IMR-90 (cell line): ENCODE measurements around the gene FANCL. TPM values are rescaled to one million over a fixed set of nuclear protein-coding genes. Genes with fewer than 3 reads are reported as not detected.

Experiments used
- ATAC-seq: fragments of 200-7000 bp; cut with Tn5 transposase; 2 replicates; pipeline ENCODE4 v1.9.1; 2020; ENCODE audit warnings: low read depth, mild to moderate bottlenecking, moderate library complexity
- BruUV-seq: library from RNA; stranded (reverse); fragments of 400-500 nt; replicated peaks from 2 replicates; lab custom pipeline; 2021; lab: Mats Ljungman, UMichigan
- CTCF ChIA-PET: fragments of 300-600 bp; formaldehyde crosslinking; extraction: SDS; loops from one replicate; lab custom pipeline; 2021; ENCODE audit warnings: antibody characterized with exemption; lab: Yijun Ruan, JAX
- POLR2A ChIA-PET: fragments of 300-600 bp; sonication (Branson Sonifier 250); formaldehyde crosslinking; loops from one replicate; lab custom pipeline; 2022; ENCODE audit warnings: antibody characterized with exemption; ENCODE audit not compliant: unreplicated experiment; lab: Charles Lee
- DNase-seq: peaks from one replicate; pipeline ENCODE4 v3.0.0; 2013
- H2AFZ ChIP-seq: replicated peaks from 2 replicates; pipeline ENCODE3; 2013; ENCODE audit warnings: low read length, mild to moderate bottlenecking; ENCODE audit not compliant: poor library complexity
- H2AK5ac ChIP-seq: 2 replicates; pipeline ENCODE4 v1.6.1; 2013; ENCODE audit warnings: low read depth, low read length, inconsistent platforms
- H2AK9ac ChIP-seq: replicated peaks from 2 replicates; pipeline ENCODE3; 2013; ENCODE audit warnings: mild to moderate bottlenecking, low read depth, low read length, moderate library complexity; ENCODE audit not compliant: poor library complexity
- H2BK120ac ChIP-seq: 2 replicates; pipeline ENCODE4 v1.6.1; 2013; ENCODE audit warnings: low read depth, low read length, inconsistent platforms
- H2BK15ac ChIP-seq: 3 replicates; pipeline ENCODE4 v1.6.1; 2013; ENCODE audit warnings: low read depth, low read length, inconsistent platforms
- H2BK20ac ChIP-seq: 2 replicates; pipeline ENCODE4 v1.6.1; 2013; ENCODE audit warnings: low read depth, mild to moderate bottlenecking, inconsistent platforms, low read length, moderate library complexity
- H2BK5ac ChIP-seq: 2 replicates; pipeline ENCODE4 v1.6.1; 2013; ENCODE audit warnings: mild to moderate bottlenecking, low read depth, low read length, inconsistent platforms; ENCODE audit not compliant: poor library complexity, severe bottlenecking
- H3K14ac ChIP-seq: replicated peaks from 2 replicates; pipeline ENCODE4 v1.6.1; 2013; ENCODE audit warnings: low read depth, low read length, inconsistent platforms
- H3K18ac ChIP-seq: 2 replicates; pipeline ENCODE4 v1.6.1; 2013; ENCODE audit warnings: low read depth, low read length, control low read depth
- H3K23ac ChIP-seq: 2 replicates; pipeline ENCODE4 v1.6.1; 2013; ENCODE audit warnings: low read depth, low read length, inconsistent platforms
- H3K27ac ChIP-seq: 2 replicates; pipeline ENCODE4 v1.5.1; 2013; ENCODE audit warnings: mild to moderate bottlenecking, control low read depth, low read length; ENCODE audit not compliant: insufficient read depth
- H3K27me3 ChIP-seq: 2 replicates; pipeline ENCODE4 v1.6.1; 2013; ENCODE audit warnings: low read length; ENCODE audit not compliant: control insufficient read depth, insufficient read depth
- H3K36me3 ChIP-seq: 2 replicates; pipeline ENCODE4 v1.6.1; 2013; ENCODE audit warnings: low read length, mixed read lengths; ENCODE audit not compliant: control insufficient read depth, insufficient read depth
- H3K4ac ChIP-seq: 2 replicates; pipeline ENCODE4 v1.6.1; 2013; ENCODE audit warnings: low read depth, low read length, inconsistent platforms
- H3K4me1 ChIP-seq: 2 replicates; pipeline ENCODE4 v1.6.1; 2013; ENCODE audit warnings: low read length, mixed read lengths; ENCODE audit not compliant: control insufficient read depth, insufficient read depth
- H3K4me2 ChIP-seq: 2 replicates; pipeline ENCODE4 v1.6.1; 2013; ENCODE audit warnings: low read depth, mild to moderate bottlenecking, control low read depth, low read length, moderate library complexity
- H3K4me3 ChIP-seq: 2 replicates; pipeline ENCODE4 v1.5.1; 2013; ENCODE audit warnings: low read depth, mild to moderate bottlenecking, control low read depth, low read length, moderate library complexity; ENCODE audit not compliant: insufficient read depth
- H3K56ac ChIP-seq: 2 replicates; pipeline ENCODE4 v1.6.1; 2013; ENCODE audit warnings: low read length, inconsistent platforms; ENCODE audit not compliant: insufficient read depth; ENCODE audit errors: extremely low read depth
- H3K79me1 ChIP-seq, 2 experiments: 2 replicates each; pipeline ENCODE4 v1.6.1; 2013; ENCODE audit warnings: low read length in 2 of 2, inconsistent platforms in 1 of 2, low read depth in 1 of 2
- H3K9ac ChIP-seq: 2 replicates; pipeline ENCODE4 v1.6.1; 2013; ENCODE audit warnings: low read depth, low read length, control low read depth
- H3K9me1 ChIP-seq: 2 replicates; pipeline ENCODE4 v1.6.1; 2013; ENCODE audit warnings: low read length, inconsistent platforms; ENCODE audit not compliant: insufficient read depth
- H3K9me3 ChIP-seq: 2 replicates; pipeline ENCODE4 v1.6.1; 2013; ENCODE audit warnings: low read length; ENCODE audit not compliant: control insufficient read depth, insufficient read depth
- H4K20me1 ChIP-seq: 2 replicates; pipeline ENCODE4 v1.6.1; 2013; ENCODE audit warnings: low read length, inconsistent platforms; ENCODE audit not compliant: insufficient read depth
- H4K5ac ChIP-seq: 2 replicates; pipeline ENCODE4 v1.6.1; 2013; ENCODE audit warnings: mild to moderate bottlenecking, low read depth, low read length, control low read depth
- H4K8ac ChIP-seq, 2 experiments: 2 replicates each; pipeline ENCODE4 v1.6.1; 2013; ENCODE audit warnings: low read depth in 2 of 2, low read length in 2 of 2, control low read depth in 1 of 2, inconsistent platforms in 1 of 2
- H4K91ac ChIP-seq: 2 replicates; pipeline ENCODE4 v1.6.1; 2013; ENCODE audit warnings: low read depth, low read length, inconsistent platforms; ENCODE audit not compliant: insufficient read depth
- BHLHE40 ChIP-seq: fragments of 150-350 bp; IDR thresholded peaks from 2 replicates; pipeline ENCODE4 v1.6.1; 2016; ENCODE audit warnings: mild to moderate bottlenecking, low read depth, low read length
- CEBPB ChIP-seq: IDR thresholded peaks from 2 replicates; pipeline ENCODE4 v1.6.1; 2012; ENCODE audit warnings: low read depth, low read length, improper control_type of control experiment
- CHD1 ChIP-seq: IDR thresholded peaks from 2 replicates; pipeline ENCODE4 v1.6.1; 2012; ENCODE audit warnings: low read depth, low read length, improper control_type of control experiment
- CTCF ChIP-seq: conservative IDR thresholded peaks from 2 replicates; pipeline ENCODE4 v1.5.1; 2012; ENCODE audit warnings: mild to moderate bottlenecking, low read depth, low read length, improper control_type of control experiment
- ELK1 ChIP-seq: fragments of 150-350 bp; IDR thresholded peaks from 2 replicates; pipeline ENCODE4 v1.6.1; 2016; ENCODE audit warnings: low read depth, mild to moderate bottlenecking, low read length, moderate library complexity, borderline replicate concordance
- FOS ChIP-seq: fragments of 150-350 bp; IDR thresholded peaks from 2 replicates; pipeline ENCODE4 v1.6.1; 2016; ENCODE audit warnings: low read depth, low read length
- MAFK ChIP-seq: IDR thresholded peaks from 2 replicates; pipeline ENCODE4 v1.6.1; 2012; ENCODE audit warnings: low read depth, low read length, improper control_type of control experiment
- MXI1 ChIP-seq: IDR thresholded peaks from 2 replicates; pipeline ENCODE4 v1.6.1; 2012; ENCODE audit warnings: low read depth, mild to moderate bottlenecking, low read length, moderate library complexity, borderline replicate concordance
- POLR2A ChIP-seq: IDR thresholded peaks from 2 replicates; pipeline ENCODE4 v1.6.1; 2012; ENCODE audit warnings: mild to moderate bottlenecking, low read depth, low read length
- RAD21 ChIP-seq: IDR thresholded peaks from 2 replicates; pipeline ENCODE4 v1.6.1; 2012; ENCODE audit warnings: low read length, improper control_type of control experiment
- RCOR1 ChIP-seq: IDR thresholded peaks from 2 replicates; pipeline ENCODE4 v1.6.1; 2012; ENCODE audit warnings: mild to moderate bottlenecking, low read length, improper control_type of control experiment; ENCODE audit not compliant: insufficient replicate concordance
- RFX5 ChIP-seq: IDR thresholded peaks from 2 replicates; pipeline ENCODE4 v1.8.0; 2012; ENCODE audit warnings: low read depth, mild to moderate bottlenecking, low read length, moderate library complexity
- SMC3 ChIP-seq: fragments of 150-350 bp; IDR thresholded peaks from 2 replicates; pipeline ENCODE4 v1.6.1; 2016; ENCODE audit warnings: low read depth, mild to moderate bottlenecking, antibody characterized with exemption, low read length, moderate library complexity
- WGBS, 2 experiments: methylation state at CpG; one replicate each; pipeline versions ENCODE4 v1.1.5 to v1.1.7; 2013; ENCODE audit warnings: missing lambda C conversion rate in 2 of 2; ENCODE audit not compliant: insufficient read length in 1 of 2; ENCODE audit errors: extremely low coverage in 2 of 2; 5-methylcytosine and 5-hydroxymethylcytosine counted together
- dilution Hi-C: fragments of 300-500 bp; cut with HindIII; formaldehyde crosslinking; loops from one replicate; pipeline ENCODE4 v1.14.3; 2018; ENCODE audit warnings: low sequenced_read_pairs; ENCODE audit not compliant: unreplicated experiment
- in situ Hi-C: fragments of 300-500 bp; cut with MboI; formaldehyde crosslinking; loops from 3 replicates; pipeline ENCODE4 v1.14.3; 2019; ENCODE audit warnings: low sequenced_read_pairs, inconsistent platforms, mixed read lengths
- intact Hi-C: fragments of 100-400 bp; cut with micrococcal nuclease; formaldehyde crosslinking; loops from 2 replicates; pipeline ENCODE4 v1.10.0; 2022
- polyA plus RNA-seq, 3 experiments: library from polyadenylated mRNA; depleted of rRNA; stranded (reverse); fragments of >200 nt; gene quantifications; 2 replicates each; pipeline ENCODE4 v1.2.3, GENCODE V29; 2012; ENCODE audit warnings: low replicate concordance in 1 of 3
- total RNA-seq: library from RNA; depleted of rRNA; stranded (reverse); fragments of >200 nt; gene quantifications from 2 replicates; pipeline ENCODE4 v1.2.3, GENCODE V29; 2012
- TF ChIP-seq, protein P1 (sequence below): fragments of 150-350 bp; IDR thresholded peaks from 2 replicates; pipeline ENCODE4 v1.6.1; 2017; ENCODE audit warnings: mild to moderate bottlenecking, antibody characterized with exemption, low read length, low read depth

FANCL gene
- total and polyA plus RNA-seq, 2 of the 4 experiments (the other 2 are of a cell fraction), result 9.0 to 12.7 TPM

GRCh38 chr2:58130238-58130637 is 110.9 kb downstream of the FANCL start:
- Histone ChIP-seq H3K27me3 (no peaks in the 10 kb centered on the region), H4K91ac (no peak overlapping the region), H3K4me3 (no peak overlapping the region), H3K27ac (no peak overlapping the region), H3K9me1 (no peaks in the 10 kb centered on the region), H4K20me1 (no peaks in the 10 kb centered on the region), H4K8ac (no peak overlapping the region), H3K23ac (no peak overlapping the region), H2AK5ac (no peak overlapping the region), H3K4me1 (peaks cover 6% of the 10 kb centered on the region), H3K14ac (no peak overlapping the region), H2BK20ac (no peak overlapping the region), H3K36me3 (peaks cover 2% of the 10 kb centered on the region; the same call in 1 of the 2 replicates), H3K9me3 (no peaks in the 10 kb centered on the region), H2BK15ac (no peak overlapping the region), H3K4ac (no peak overlapping the region), H2BK5ac (no peak overlapping the region), H3K9ac (no peak overlapping the region), H2BK120ac (no peak overlapping the region), H3K56ac (no peak overlapping the region), H4K5ac (no peak overlapping the region), H3K18ac (no peak overlapping the region), H3K79me1 (peaks cover 0 to 6% of the 10 kb centered on the region in 2 experiments; a peak in 1 of 4 replicates), H2AK9ac (no peak overlapping the region), H3K4me2 (no peak overlapping the region), H2AFZ (no peak overlapping the region)
- ChIA-PET CTCF (no interaction called here), POLR2A (no interaction called here)
- dilution Hi-C loops (no loop called here), in situ Hi-C loops (loop anchor here (25.0 kb wide), 1 partner anchor 307 kb away; no protein-coding TSS in a partner anchor), intact Hi-C loops (loop anchor here (5.0 kb wide), 1 partner anchor 368 kb away; no protein-coding TSS in a partner anchor)
- no peak for TF ChIP-seq RCOR1
- TF ChIP-seq, protein P1, sequence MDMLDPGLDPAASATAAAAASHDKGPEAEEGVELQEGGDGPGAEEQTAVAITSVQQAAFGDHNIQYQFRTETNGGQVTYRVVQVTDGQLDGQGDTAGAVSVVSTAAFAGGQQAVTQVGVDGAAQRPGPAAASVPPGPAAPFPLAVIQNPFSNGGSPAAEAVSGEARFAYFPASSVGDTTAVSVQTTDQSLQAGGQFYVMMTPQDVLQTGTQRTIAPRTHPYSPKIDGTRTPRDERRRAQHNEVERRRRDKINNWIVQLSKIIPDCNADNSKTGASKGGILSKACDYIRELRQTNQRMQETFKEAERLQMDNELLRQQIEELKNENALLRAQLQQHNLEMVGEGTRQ, result no peak
- TF ChIP-seq CEBPB, result no peak
- no peak for TF ChIP-seq ELK1
- no peak for TF ChIP-seq RFX5
- no peak for TF ChIP-seq CTCF
- TF ChIP-seq CHD1, result no peak
- TF ChIP-seq MAFK, result no peak
- no peak for TF ChIP-seq MXI1
- no peak for TF ChIP-seq FOS
- TF ChIP-seq RAD21, result no peak
- no peak for TF ChIP-seq SMC3
- no peak for TF ChIP-seq POLR2A
- TF ChIP-seq BHLHE40, result no peak
- BruUV-seq, result no TSS peak
- ATAC-seq (no peak), DNase-seq (no peak)
- WGBS, 2 experiments, result no CpG with 5 or more reads among the region's 2 CpGs
